Epithelial cell of esophagus (primary cell): ENCODE data around the gene SLC26A2.
A peak's percentile ranks its signal among the peaks of the same experiment; 100 is the strongest.

Experiments
- DNase-seq: peaks from one replicate; pipeline ENCODE4 v3.0.0; 2010; ENCODE audit warnings: low read depth
- H3K4me3 ChIP-seq: 2 replicates; pipeline ENCODE4 v1.5.1; 2011; ENCODE audit warnings: mild to moderate bottlenecking, low read length, control low read depth
- CTCF ChIP-seq: IDR thresholded peaks from 2 replicates; pipeline ENCODE4 v1.5.1; 2011; ENCODE audit warnings: low read depth, mild to moderate bottlenecking, low read length, control low read depth, inconsistent platforms; ENCODE audit not compliant: insufficient read depth; ENCODE audit errors: missing control alignments

SLC26A2 gene

GRCh38 chr5:149954798-149955197, 5.8 kb upstream of the SLC26A2 start:
- no peak for DNase-seq
- TF ChIP-seq CTCF = no peak

GRCh38 chr5:149956685-149957084, 3.9 kb upstream of the SLC26A2 start:
- H3K4me3 ChIP-seq = no peak overlapping the region
- DNase-seq = no peak
- no peak for TF ChIP-seq CTCF

More at GRCh38 chr5:149954798-149955197, 5.8 kb upstream of the SLC26A2 start:
- H3K4me3 ChIP-seq = no peak overlapping the region

GRCh38 chr5:149957855-149958254, 2.7 kb upstream of the SLC26A2 start:
- H3K4me3 ChIP-seq = no peak overlapping the region
- no peak for TF ChIP-seq CTCF
- no peak for DNase-seq

- TF ChIP-seq CTCF = peak; percentile 60
- H3K4me3 ChIP-seq = peak overlapping the region; percentile 61
- DNase-seq = peak; percentile 73
These were observed 937 bp upstream of the SLC26A2 start for GRCh38 chr5:149959406-149960236.

GRCh38 chr5:149961186-149961685, 678 bp downstream of the SLC26A2 start:
- no peak for TF ChIP-seq CTCF
- DNase-seq = no peak
- H3K4me3 ChIP-seq = peak overlapping the region; percentile 61

- H3K4me3 ChIP-seq = no peak overlapping the region
- DNase-seq = peak; percentile 60
- TF ChIP-seq CTCF = peak; percentile 64
These were observed 1.4 kb downstream of the SLC26A2 start for GRCh38 chr5:149961957-149962409.
